PC-3 (cell line): ENCODE results near the gene TCOF1.

ENCODE experiments used
- EZH2 ChIP-seq: fragments of 300-600 bp; sonication (generic); IDR thresholded peaks from one replicate; pipeline ENCODE4 v1.6.1; 2017; ENCODE audit warnings: antibody characterized with exemption, mild to moderate bottlenecking, low read length; ENCODE audit not compliant: unreplicated experiment
- TF ChIP-seq, protein P1 (sequence below): fragments of 300-600 bp; sonication (generic); conservative IDR thresholded peaks from 2 replicates; pipeline ENCODE4 v1.5.1; 2017; ENCODE audit warnings: antibody characterized with exemption, low read depth, mild to moderate bottlenecking, low read length

GRCh38 chr5:150409638-150410523 is 52.4 kb downstream of the TCOF1 start:
- TF ChIP-seq, protein P1, sequence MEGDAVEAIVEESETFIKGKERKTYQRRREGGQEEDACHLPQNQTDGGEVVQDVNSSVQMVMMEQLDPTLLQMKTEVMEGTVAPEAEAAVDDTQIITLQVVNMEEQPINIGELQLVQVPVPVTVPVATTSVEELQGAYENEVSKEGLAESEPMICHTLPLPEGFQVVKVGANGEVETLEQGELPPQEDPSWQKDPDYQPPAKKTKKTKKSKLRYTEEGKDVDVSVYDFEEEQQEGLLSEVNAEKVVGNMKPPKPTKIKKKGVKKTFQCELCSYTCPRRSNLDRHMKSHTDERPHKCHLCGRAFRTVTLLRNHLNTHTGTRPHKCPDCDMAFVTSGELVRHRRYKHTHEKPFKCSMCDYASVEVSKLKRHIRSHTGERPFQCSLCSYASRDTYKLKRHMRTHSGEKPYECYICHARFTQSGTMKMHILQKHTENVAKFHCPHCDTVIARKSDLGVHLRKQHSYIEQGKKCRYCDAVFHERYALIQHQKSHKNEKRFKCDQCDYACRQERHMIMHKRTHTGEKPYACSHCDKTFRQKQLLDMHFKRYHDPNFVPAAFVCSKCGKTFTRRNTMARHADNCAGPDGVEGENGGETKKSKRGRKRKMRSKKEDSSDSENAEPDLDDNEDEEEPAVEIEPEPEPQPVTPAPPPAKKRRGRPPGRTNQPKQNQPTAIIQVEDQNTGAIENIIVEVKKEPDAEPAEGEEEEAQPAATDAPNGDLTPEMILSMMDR = no peak
- no peak for TF ChIP-seq EZH2
